ENCODE results near the gene NELL1. TPM values are rescaled to one million over a fixed set of nuclear protein-coding genes. Genes with fewer than 3 reads are reported as not detected.
"Not testable (repeated sequence)": the region's sequence is repeated elsewhere in the genome, so short reads cannot be mapped to it uniquely, and the experiment has no call there.

Gene NELL1
- total RNA-seq, 3 donors from 2014 or later (not counting 1 experiment from before 2014, with no cell fraction given), result not detected

- Mint-ChIP-seq H3K4me1 (no peaks in the 10 kb centered on the region), H3K9me3 (peaks cover 6 to 24% of the 10 kb centered on the region in 2 donors), H3K4me3 (no peak overlapping the region), H3K27me3 (ENCODE audit: low read depth in 2 of 2) (no peaks in the 10 kb centered on the region), H3K36me3 (no peaks in the 10 kb centered on the region), H3K27ac (no peak overlapping the region)
- Histone ChIP-seq H3K9me3 (ENCODE audit: control insufficient read depth, insufficient read depth, low read length) (peaks cover 2% of the 10 kb centered on the region), H3K27me3 (ENCODE audit: control insufficient read depth, insufficient read depth, low read length) (no peaks in the 10 kb centered on the region), H3K27ac (ENCODE audit: low read length) (no peak overlapping the region), H3K4me3 (ENCODE audit: low read length) (no peak overlapping the region), H3K4me1 (ENCODE audit: control insufficient read depth, insufficient read depth, low read length) (no peaks in the 10 kb centered on the region), H3K36me3 (ENCODE audit: control insufficient read depth, insufficient read depth, low read length) (no peaks in the 10 kb centered on the region)
- 90% methylated on average over 11 of the region's 11 CpGs for WGBS (ENCODE audit: insufficient coverage)
- peak in 1 of 3 donors; percentile 32 for ATAC-seq
- no peak for DNase-seq
- TF ChIP-seq CTCF (IDR thresholded peaks at IDR 0.05), result no peak
- intact Hi-C loops (cut with micrococcal nuclease), result no loop called here
Observed at GRCh38 chr11:21132146-21132720, 462.8 kb downstream of the NELL1 start.

GRCh38 chr11:21133244-21133643 is 463.9 kb downstream of the NELL1 start:
- H3K9me3 ChIP-seq (ENCODE audit: control insufficient read depth, insufficient read depth, low read length), result peaks cover 2% of the 10 kb centered on the region

GRCh38 chr11:21133722-21134121 is 464.3 kb downstream of the NELL1 start:
- Histone ChIP-seq H3K36me3 (ENCODE audit: control insufficient read depth, insufficient read depth, low read length) (no peaks in the 10 kb centered on the region), H3K9me3 (ENCODE audit: control insufficient read depth, insufficient read depth, low read length) (peaks cover 2% of the 10 kb centered on the region), H3K4me1 (ENCODE audit: control insufficient read depth, insufficient read depth, low read length) (no peaks in the 10 kb centered on the region), H3K4me3 (ENCODE audit: low read length) (no peak overlapping the region), H3K27me3 (ENCODE audit: control insufficient read depth, insufficient read depth, low read length) (no peaks in the 10 kb centered on the region), H3K27ac (ENCODE audit: low read length) (no peak overlapping the region)
- Mint-ChIP-seq H3K36me3 (no peaks in the 10 kb centered on the region), H3K4me1 (no peaks in the 10 kb centered on the region), H3K4me3 (no peak overlapping the region), H3K27me3 (ENCODE audit: low read depth in 2 of 2) (no peaks in the 10 kb centered on the region), H3K9me3 (peaks cover 6 to 22% of the 10 kb centered on the region in 2 donors), H3K27ac (no peak overlapping the region)
- DNase-seq, result no peak
- intact Hi-C loops (cut with micrococcal nuclease), result no loop called here
- ATAC-seq, result no peak
- 85% methylated on average over 6 of the region's 6 CpGs for WGBS (ENCODE audit: insufficient coverage)
- no peak for TF ChIP-seq CTCF (IDR thresholded peaks at IDR 0.05)

More at GRCh38 chr11:21133244-21133643, 463.9 kb downstream of the NELL1 start:
- Mint-ChIP-seq H3K9me3 (peaks cover 6 to 22% of the 10 kb centered on the region in 2 donors), H3K4me1 (no peaks in the 10 kb centered on the region), H3K36me3 (no peaks in the 10 kb centered on the region), H3K4me3 (no peak overlapping the region), H3K27ac (no peak overlapping the region), H3K27me3 (ENCODE audit: low read depth in 2 of 2) (no peaks in the 10 kb centered on the region)
- no peaks in the 10 kb centered on the region for H3K36me3 ChIP-seq (ENCODE audit: control insufficient read depth, insufficient read depth, low read length)
- intact Hi-C loops (cut with micrococcal nuclease), result no loop called here
- no peak for TF ChIP-seq CTCF (IDR thresholded peaks at IDR 0.05)
- ATAC-seq (no peak), DNase-seq (no peak)
- H3K4me1 ChIP-seq (ENCODE audit: control insufficient read depth, insufficient read depth, low read length), result no peaks in the 10 kb centered on the region
- 92% methylated on average over 2 of the region's 2 CpGs for WGBS (ENCODE audit: insufficient coverage)
- no peak overlapping the region for H3K27ac ChIP-seq (ENCODE audit: low read length)
- H3K4me3 ChIP-seq (ENCODE audit: low read length), result no peak overlapping the region
- H3K27me3 ChIP-seq (ENCODE audit: control insufficient read depth, insufficient read depth, low read length), result no peaks in the 10 kb centered on the region

- H3K9me3 ChIP-seq (ENCODE audit: control insufficient read depth, insufficient read depth, low read length), result peaks cover 2% of the 10 kb centered on the region
- Mint-ChIP-seq H3K27ac (no peak overlapping the region), H3K27me3 (ENCODE audit: low read depth in 2 of 2) (no peaks in the 10 kb centered on the region), H3K4me1 (no peaks in the 10 kb centered on the region), H3K9me3 (peaks cover 13 to 23% of the 10 kb centered on the region in 2 donors), H3K4me3 (no peak overlapping the region), H3K36me3 (no peaks in the 10 kb centered on the region)
- DNase-seq (no peak), ATAC-seq (no peak)
- no peaks in the 10 kb centered on the region for H3K36me3 ChIP-seq (ENCODE audit: control insufficient read depth, insufficient read depth, low read length)
- no peak overlapping the region for H3K4me3 ChIP-seq (ENCODE audit: low read length)
- 71% methylated on average over 6 of the region's 6 CpGs for WGBS (ENCODE audit: insufficient coverage)
- H3K27ac ChIP-seq (ENCODE audit: low read length), result no peak overlapping the region
- no peaks in the 10 kb centered on the region for H3K4me1 ChIP-seq (ENCODE audit: control insufficient read depth, insufficient read depth, low read length)
- no peaks in the 10 kb centered on the region for H3K27me3 ChIP-seq (ENCODE audit: control insufficient read depth, insufficient read depth, low read length)
- no peak for TF ChIP-seq CTCF (IDR thresholded peaks at IDR 0.05)
- intact Hi-C loops (cut with micrococcal nuclease), result no loop called here
Observed at GRCh38 chr11:21137803-21138202, 468.4 kb downstream of the NELL1 start.

- H3K27ac Mint-ChIP-seq; H3K27ac ChIP-seq (ENCODE audit: low read length); H3K4me3 ChIP-seq (ENCODE audit: low read length); H3K27me3 ChIP-seq (ENCODE audit: control insufficient read depth, insufficient read depth, low read length); H3K4me1 ChIP-seq (ENCODE audit: control insufficient read depth, insufficient read depth, low read length); DNase-seq; intact Hi-C loops (cut with micrococcal nuclease); H3K4me1 Mint-ChIP-seq; H3K4me3 Mint-ChIP-seq; H3K9me3 ChIP-seq (ENCODE audit: control insufficient read depth, insufficient read depth, low read length); H3K27me3 Mint-ChIP-seq (ENCODE audit: low read depth in 2 of 2); ATAC-seq; H3K36me3 ChIP-seq (ENCODE audit: control insufficient read depth, insufficient read depth, low read length); H3K36me3 Mint-ChIP-seq: not testable (repeated sequence)
- H3K9me3 Mint-ChIP-seq, result peaks cover 20 to 26% of the 10 kb centered on the region in 2 donors
- 93% methylated on average over 2 of the region's 4 CpGs for WGBS (ENCODE audit: insufficient coverage)
Observed at GRCh38 chr11:21141557-21141956, 472.2 kb downstream of the NELL1 start.

All from natural killer cell (primary cell).